ENCODE results near the gene BCL11B. TPM values are rescaled to one million over a fixed set of nuclear protein-coding genes. Genes with fewer than 3 reads are reported as not detected.

The BCL11B gene
- total RNA-seq, 4 donors from 2014 or later: 0.21 to 0.78 (median 0.26) TPM

DNA sequence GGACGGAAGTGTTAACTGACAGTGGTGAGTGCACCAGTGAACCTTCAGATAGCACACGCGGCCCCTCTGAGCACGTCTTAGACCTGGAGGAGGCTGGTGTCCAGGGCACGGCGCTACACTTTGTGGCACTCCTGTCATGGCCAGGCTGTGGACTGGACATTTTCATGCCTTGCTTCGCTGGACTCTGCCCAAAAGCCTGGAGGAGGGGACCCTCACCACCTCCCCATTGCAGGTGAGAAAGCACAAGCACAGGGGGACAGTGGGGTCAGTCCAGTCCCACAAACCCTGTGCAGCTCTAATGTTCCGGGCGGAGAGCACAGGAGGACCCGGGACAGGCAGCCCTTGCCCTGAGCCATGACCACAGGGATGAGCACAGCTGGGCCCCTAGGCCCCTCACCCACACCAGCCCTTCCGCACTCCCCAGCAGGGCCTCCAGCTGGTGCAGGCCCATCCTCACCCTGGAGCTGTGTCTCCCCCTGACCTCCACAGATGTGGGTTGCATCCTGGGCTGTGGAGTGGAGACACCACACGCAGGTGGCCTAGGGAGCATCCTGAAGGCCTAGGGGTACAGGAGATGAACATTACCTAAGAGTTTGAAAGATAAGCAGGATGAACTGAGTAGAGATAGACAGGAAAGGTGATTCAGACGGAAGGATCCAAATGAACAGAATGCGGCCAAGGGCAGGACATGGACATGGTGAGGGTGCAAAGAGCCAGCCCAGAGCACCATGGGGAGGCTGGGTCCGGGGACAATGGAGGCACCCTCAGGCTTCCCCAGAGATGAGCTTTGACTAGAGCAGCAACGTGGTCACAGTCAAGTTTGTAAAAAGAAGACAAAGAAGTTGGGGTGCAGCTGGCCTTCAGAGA lies 132.8 kb downstream of the BCL11B start:
- DNase-seq (ENCODE audit: low spot score in 2 of 2): no peak
- 90 to 93% methylated on average over 13 to 15 of the region's 16 CpGs for WGBS, 2 donors
- no peaks in the 10 kb centered on the region for H3K9me3 ChIP-seq
- no peaks in the 10 kb centered on the region for H3K27me3 ChIP-seq
- no peaks in the 10 kb centered on the region for H3K36me3 ChIP-seq
- no peak overlapping the region for H3K27ac ChIP-seq
- H3K4me3 ChIP-seq: no peak overlapping the region
- TF ChIP-seq EP300 (IDR thresholded peaks at IDR 0.05): no peak
- no peak for TF ChIP-seq POLR2A (IDR thresholded peaks at IDR 0.05)
- TF ChIP-seq, protein P1, sequence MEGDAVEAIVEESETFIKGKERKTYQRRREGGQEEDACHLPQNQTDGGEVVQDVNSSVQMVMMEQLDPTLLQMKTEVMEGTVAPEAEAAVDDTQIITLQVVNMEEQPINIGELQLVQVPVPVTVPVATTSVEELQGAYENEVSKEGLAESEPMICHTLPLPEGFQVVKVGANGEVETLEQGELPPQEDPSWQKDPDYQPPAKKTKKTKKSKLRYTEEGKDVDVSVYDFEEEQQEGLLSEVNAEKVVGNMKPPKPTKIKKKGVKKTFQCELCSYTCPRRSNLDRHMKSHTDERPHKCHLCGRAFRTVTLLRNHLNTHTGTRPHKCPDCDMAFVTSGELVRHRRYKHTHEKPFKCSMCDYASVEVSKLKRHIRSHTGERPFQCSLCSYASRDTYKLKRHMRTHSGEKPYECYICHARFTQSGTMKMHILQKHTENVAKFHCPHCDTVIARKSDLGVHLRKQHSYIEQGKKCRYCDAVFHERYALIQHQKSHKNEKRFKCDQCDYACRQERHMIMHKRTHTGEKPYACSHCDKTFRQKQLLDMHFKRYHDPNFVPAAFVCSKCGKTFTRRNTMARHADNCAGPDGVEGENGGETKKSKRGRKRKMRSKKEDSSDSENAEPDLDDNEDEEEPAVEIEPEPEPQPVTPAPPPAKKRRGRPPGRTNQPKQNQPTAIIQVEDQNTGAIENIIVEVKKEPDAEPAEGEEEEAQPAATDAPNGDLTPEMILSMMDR (IDR thresholded peaks at IDR 0.05): no peak
- H3K4me1 ChIP-seq: no peaks in the 10 kb centered on the region

DNA sequence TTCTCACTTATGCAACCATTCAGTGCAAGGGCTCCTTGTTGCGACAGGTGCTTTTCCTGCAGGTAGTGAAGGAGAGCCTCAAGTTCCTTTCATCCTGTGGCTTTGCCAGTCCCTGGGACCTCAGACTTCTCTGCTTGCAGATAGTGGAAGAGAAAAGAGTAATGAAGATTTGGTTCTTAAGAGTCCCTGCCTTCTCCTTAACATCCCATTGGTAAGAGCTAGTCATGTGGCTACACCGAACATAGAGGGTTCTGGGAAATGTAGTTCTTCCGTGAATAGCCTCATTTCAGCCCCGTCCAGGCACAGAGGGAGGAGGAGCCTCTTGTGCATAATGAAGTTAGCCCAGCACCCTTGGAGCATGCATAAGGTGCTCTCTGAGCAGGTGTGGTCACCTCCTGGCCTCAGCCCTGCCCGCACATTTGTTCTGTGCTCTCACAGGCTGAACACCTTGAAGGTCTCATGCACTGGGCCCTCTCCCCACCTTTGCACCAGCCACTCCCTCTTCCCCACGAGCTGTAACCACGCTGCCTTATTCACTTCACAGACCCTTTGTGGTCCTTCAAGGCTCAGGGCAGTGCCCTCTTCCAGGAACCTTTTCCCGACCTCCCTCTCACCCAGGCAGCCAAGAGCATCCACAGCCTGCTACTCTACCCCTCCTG lies 134.0 kb downstream of the BCL11B start:
- TF ChIP-seq, protein P1 (IDR thresholded peaks at IDR 0.05): no peak
- no peak for TF ChIP-seq POLR2A (IDR thresholded peaks at IDR 0.05)
- TF ChIP-seq EP300 (IDR thresholded peaks at IDR 0.05): no peak
- H3K4me1 ChIP-seq: no peaks in the 10 kb centered on the region
- H3K36me3 ChIP-seq: no peaks in the 10 kb centered on the region
- no peak overlapping the region for H3K4me3 ChIP-seq
- no peak overlapping the region for H3K27ac ChIP-seq
- 73 to 76% methylated on average over 8 of the region's 8 CpGs for WGBS, 2 donors
- no peaks in the 10 kb centered on the region for H3K27me3 ChIP-seq
- H3K9me3 ChIP-seq: no peaks in the 10 kb centered on the region
- no peak for DNase-seq (ENCODE audit: low spot score in 2 of 2)

DNA sequence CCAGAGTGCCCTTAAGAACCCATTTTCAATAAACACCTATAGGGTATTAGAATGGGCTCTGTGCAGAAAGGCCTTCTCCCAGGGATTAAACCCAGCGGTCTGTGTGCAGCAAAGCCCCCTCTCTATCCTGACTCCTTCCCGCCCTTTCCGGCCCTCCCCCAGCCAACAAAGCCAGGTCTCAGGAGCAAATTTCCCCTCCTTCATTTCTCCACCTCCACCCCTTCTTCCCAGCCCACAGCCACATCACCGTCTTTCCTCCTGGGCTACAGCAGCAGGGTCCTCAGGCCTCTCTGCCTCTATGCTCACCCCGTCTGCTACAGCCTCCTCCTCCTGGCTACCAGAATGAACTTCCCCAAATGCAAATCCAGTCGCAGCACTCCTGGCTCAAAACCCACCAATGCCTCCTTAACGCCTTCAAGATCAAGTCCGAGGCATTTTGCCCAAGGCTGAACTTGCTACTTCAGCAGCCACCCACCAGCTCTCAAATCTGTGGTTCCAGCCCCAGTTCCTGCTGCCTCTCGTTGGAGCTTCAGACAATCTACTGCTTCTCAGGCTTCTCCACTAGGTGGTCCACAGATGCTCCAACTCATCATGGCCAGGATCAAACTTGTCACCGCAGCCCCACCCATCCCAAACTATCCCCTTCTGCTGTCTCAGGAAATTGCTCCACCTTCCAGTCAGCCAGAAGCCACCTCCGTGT lies 134.8 kb downstream of the BCL11B start:
- no peak for DNase-seq (ENCODE audit: low spot score in 2 of 2)
- no peak for TF ChIP-seq POLR2A (IDR thresholded peaks at IDR 0.05)
- TF ChIP-seq, protein P1 (IDR thresholded peaks at IDR 0.05): no peak
- Histone ChIP-seq H3K36me3 (no peaks in the 10 kb centered on the region), H3K27ac (no peak overlapping the region), H3K9me3 (no peaks in the 10 kb centered on the region), H3K4me1 (no peaks in the 10 kb centered on the region), H3K4me3 (no peak overlapping the region), H3K27me3 (no peaks in the 10 kb centered on the region)
- 54 to 59% methylated on average over 11 of the region's 11 CpGs for WGBS, 2 donors

DNA sequence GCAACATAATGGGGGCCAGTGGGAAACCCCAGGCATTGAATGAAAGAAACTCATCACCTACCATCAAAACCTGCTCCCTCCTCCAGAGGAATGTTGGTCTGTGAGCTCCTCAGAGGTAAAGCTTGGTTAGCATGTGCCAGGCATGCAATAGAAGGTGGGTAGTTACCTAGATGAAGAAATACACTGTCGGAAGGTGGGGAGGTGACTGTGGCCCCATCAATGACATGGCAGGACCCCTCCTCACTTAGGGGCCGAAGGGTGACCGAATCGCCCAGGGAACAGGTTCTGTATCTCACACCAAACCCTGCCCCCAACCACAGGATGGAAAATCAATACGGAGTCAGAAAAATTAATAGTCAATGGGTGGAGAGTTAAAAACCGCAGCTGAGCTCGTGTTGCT lies 135.6 kb downstream of the BCL11B start:
- Histone ChIP-seq H3K36me3 (no peaks in the 10 kb centered on the region), H3K9me3 (no peaks in the 10 kb centered on the region), H3K4me1 (no peaks in the 10 kb centered on the region), H3K27ac (no peak overlapping the region), H3K27me3 (no peaks in the 10 kb centered on the region), H3K4me3 (no peak overlapping the region)
- 84 to 89% methylated on average over 7 of the region's 7 CpGs for WGBS, 2 donors
- DNase-seq (ENCODE audit: low spot score in 2 of 2): no peak
- no peak for TF ChIP-seq EP300 (IDR thresholded peaks at IDR 0.05)
- no peak for TF ChIP-seq POLR2A (IDR thresholded peaks at IDR 0.05)

DNA sequence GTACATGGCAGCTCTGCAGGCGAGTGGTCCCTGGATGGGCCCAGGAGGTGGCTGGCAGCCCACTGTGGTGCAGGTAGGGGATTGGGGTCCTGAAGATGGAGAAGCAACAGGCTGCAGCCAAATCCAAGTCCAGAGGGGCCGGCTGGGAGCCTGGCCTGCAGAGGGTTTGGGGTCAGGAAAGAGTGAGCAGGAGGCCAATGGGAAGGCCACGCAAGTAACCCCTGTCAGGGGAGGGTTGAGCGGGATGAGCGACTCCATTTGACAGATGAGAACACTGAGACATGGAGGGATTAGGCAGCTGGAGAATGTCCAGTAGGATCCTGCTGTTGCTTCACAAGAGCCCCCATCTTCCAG lies 136.0 kb downstream of the BCL11B start:
- TF ChIP-seq, protein P1 (IDR thresholded peaks at IDR 0.05): no peak
- TF ChIP-seq POLR2A (IDR thresholded peaks at IDR 0.05) (no peak), EP300 (IDR thresholded peaks at IDR 0.05) (no peak)
- Histone ChIP-seq H3K36me3 (no peaks in the 10 kb centered on the region), H3K4me3 (no peak overlapping the region), H3K4me1 (no peaks in the 10 kb centered on the region), H3K9me3 (no peaks in the 10 kb centered on the region), H3K27me3 (no peaks in the 10 kb centered on the region), H3K27ac (no peak overlapping the region)
- no peak for DNase-seq (ENCODE audit: low spot score in 2 of 2)
- 92 to 96% methylated on average over 5 of the region's 5 CpGs for WGBS, 2 donors

All from tibial nerve (tissue), 4 donors.